OCI-LY7 (cell line): Measurements from ENCODE around the gene UBL3. TPM values are rescaled to one million over a fixed set of nuclear protein-coding genes. Genes with fewer than 3 reads are reported as not detected.

Experiments
- BruUV-seq: library from RNA; stranded (reverse); fragments of 400-500 nt; replicated peaks from 2 replicates; lab custom pipeline; 2021; lab: Mats Ljungman, UMichigan
- CTCF ChIA-PET: fragments of 300-600 bp; sonication (Branson Sonifier 250); formaldehyde crosslinking; loops from one replicate; lab custom pipeline; 2022; ENCODE audit warnings: antibody characterized with exemption; ENCODE audit not compliant: unreplicated experiment; lab: Charles Lee
- POLR2A ChIA-PET: fragments of 300-600 bp; sonication (Branson Sonifier 250); formaldehyde crosslinking; loops from one replicate; lab custom pipeline; 2022; ENCODE audit warnings: antibody characterized with exemption; lab: Charles Lee
- DNase-seq: peaks from one replicate; pipeline ENCODE4 v3.0.0-alpha.2; 2015; ENCODE audit warnings: low spot score
- H2AFZ ChIP-seq: fragments of 200-600 bp; sonication (generic), shearing (Covaris generic); 2 replicates; pipeline ENCODE4 v1.6.1; 2014; ENCODE audit warnings: mild to moderate bottlenecking, antibody characterized with exemption, low read length, moderate library complexity
- H3K27ac ChIP-seq: fragments of 200-600 bp; sonication (generic); 2 replicates; pipeline ENCODE4 v1.5.1; 2014; ENCODE audit warnings: mixed run types, low read depth, mild to moderate bottlenecking, moderate library complexity, low read length, inconsistent platforms; ENCODE audit not compliant: poor library complexity, severe bottlenecking
- H3K36me3 ChIP-seq: fragments of 200-600 bp; sonication (generic); 2 replicates; pipeline ENCODE4 v1.6.1; 2014; ENCODE audit warnings: mild to moderate bottlenecking, antibody characterized with exemption, low read length, moderate library complexity, mixed read lengths; ENCODE audit not compliant: insufficient read depth
- H3K4me1 ChIP-seq: fragments of 200-600 bp; sonication (generic); 2 replicates; pipeline ENCODE4 v1.5.1; 2014; ENCODE audit warnings: mild to moderate bottlenecking, low read length; ENCODE audit not compliant: insufficient read depth, poor library complexity, severe bottlenecking
- H3K4me2 ChIP-seq: fragments of 200-600 bp; sonication (generic); 2 replicates; pipeline ENCODE4 v1.6.1; 2014; ENCODE audit warnings: mild to moderate bottlenecking, low read length
- H3K4me3 ChIP-seq: fragments of 200-600 bp; sonication (generic); 2 replicates; pipeline ENCODE4 v1.5.1; 2014; ENCODE audit warnings: mild to moderate bottlenecking, low read depth, low read length; ENCODE audit not compliant: poor library complexity, severe bottlenecking
- H3K79me2 ChIP-seq: fragments of 200-600 bp; sonication (generic); 2 replicates; pipeline ENCODE4 v1.6.1; 2016; ENCODE audit warnings: low read depth, mild to moderate bottlenecking, low read length, moderate library complexity, mixed read lengths; ENCODE audit not compliant: insufficient read depth
- H3K9me2 ChIP-seq: fragments of 200-600 bp; sonication (generic); 2 replicates; pipeline ENCODE4 v1.6.1; 2016; ENCODE audit warnings: mild to moderate bottlenecking, low read length, mixed read lengths; ENCODE audit not compliant: insufficient read depth
- H3K9me3 ChIP-seq: fragments of 200-600 bp; sonication (generic); 2 replicates; pipeline ENCODE4 v1.6.1; 2014; ENCODE audit warnings: mild to moderate bottlenecking, mixed run types, low read length, mixed read lengths
- H4K20me1 ChIP-seq: fragments of 200-600 bp; sonication (generic); 2 replicates; pipeline ENCODE4 v1.6.1; 2014; ENCODE audit warnings: mild to moderate bottlenecking, antibody characterized with exemption, low read length, moderate library complexity, mixed read lengths; ENCODE audit not compliant: insufficient read depth
- CTCF ChIP-seq: fragments of 200-600 bp; sonication (generic); conservative IDR thresholded peaks from 2 replicates; pipeline ENCODE4 v1.5.1; 2014; ENCODE audit warnings: mild to moderate bottlenecking, antibody characterized with exemption, low read length, moderate library complexity, mixed read lengths
- EZH2phosphoT487 ChIP-seq: fragments of 200-600 bp; sonication (generic); IDR thresholded peaks from 2 replicates; pipeline ENCODE4 v1.6.1; 2018; ENCODE audit warnings: low read depth, borderline replicate concordance, mild to moderate bottlenecking, mixed run types, antibody characterized with exemption, low read length, moderate library complexity, mixed read lengths
- intact Hi-C: fragments of 100-400 bp; cut with micrococcal nuclease; formaldehyde crosslinking; loops from one replicate; pipeline ENCODE4 v1.10.0; 2022; ENCODE audit not compliant: unreplicated experiment
- total RNA-seq, 2 experiments: library from RNA; depleted of rRNA in 1 of 2; stranded (reverse); fragments of >200 nt in 1 of 2; shearing (Covaris generic) in 1 of 2; gene quantifications; 2 replicates each; pipeline ENCODE4 v1.2.3, GENCODE V29; 2014 to 2022

UBL3 gene
- total RNA-seq, 2 experiments from 2014 or later, result 5.6 to 11.4 TPM

GRCh38 chr13:29853131-29853530, 2.7 kb upstream of the UBL3 start:
- ChIA-PET POLR2A (no interaction called here), CTCF (no interaction called here)
- Histone ChIP-seq H3K27ac (no peak overlapping the region), H3K4me3 (no peak overlapping the region), H3K4me1 (no peaks in the 10 kb centered on the region), H3K9me2 (no peaks in the 10 kb centered on the region), H3K79me2 (no peaks in the 10 kb centered on the region; the same call in 1 of the 2 replicates), H3K9me3 (no peaks in the 10 kb centered on the region), H3K4me2 (no peak overlapping the region), H4K20me1 (no peaks in the 10 kb centered on the region), H2AFZ (no peak overlapping the region), H3K36me3 (no peaks in the 10 kb centered on the region)
- TF ChIP-seq CTCF (no peak), EZH2phosphoT487 (no peak)
- intact Hi-C loops, result no loop called here
- DNase-seq, result no peak
- BruUV-seq, result no TSS peak

GRCh38 chr13:29852472-29853054, 2.1 kb upstream of the UBL3 start:
- no peaks in the 10 kb centered on the region for H3K9me3 ChIP-seq
- H3K9me2 ChIP-seq, result no peaks in the 10 kb centered on the region
- H2AFZ ChIP-seq, result no peak overlapping the region
- H3K4me2 ChIP-seq, result no peak overlapping the region
- peaks cover 4% of the 10 kb centered on the region for H3K4me1 ChIP-seq
- intact Hi-C loops, result no loop called here
- TF ChIP-seq EZH2phosphoT487 (no peak), CTCF (no peak)
- DNase-seq, result no peak
- H4K20me1 ChIP-seq, result no peaks in the 10 kb centered on the region
- no peak overlapping the region for H3K4me3 ChIP-seq
- no peaks in the 10 kb centered on the region; the same call in 1 of the 2 replicates for H3K79me2 ChIP-seq
- CTCF ChIA-PET, result no interaction called here
- no peaks in the 10 kb centered on the region for H3K36me3 ChIP-seq
- POLR2A ChIA-PET, result no interaction called here
- H3K27ac ChIP-seq, result no peak overlapping the region
- BruUV-seq, result no TSS peak

- H3K79me2 ChIP-seq, result no peaks in the 10 kb centered on the region; the same call in 1 of the 2 replicates
- TF ChIP-seq CTCF, result no peak
- TF ChIP-seq EZH2phosphoT487, result no peak
- H3K27ac ChIP-seq, result peak overlapping the region; percentile 24
- H3K36me3 ChIP-seq, result no peaks in the 10 kb centered on the region
- H3K4me1 ChIP-seq, result peaks cover 16% of the 10 kb centered on the region
- intact Hi-C loops, result loop anchor here (1.0 to 10.0 kb wide), 3 partner anchors 253 to 355 kb away; no protein-coding TSS in a partner anchor
- H4K20me1 ChIP-seq, result peaks cover 4% of the 10 kb centered on the region; the same call in 1 of the 2 replicates
- DNase-seq, result no peak
- BruUV-seq, result no TSS peak
- POLR2A ChIA-PET, result interaction anchor here (0.6 to 1.8 kb wide), 7 partner anchors 10 to 729 kb away, joined by 3 to 7 read pairs (median 5); no protein-coding TSS in a partner anchor
- CTCF ChIA-PET, result interaction anchor here (0.7 kb wide), 1 partner anchor 73 kb away, joined by 3 read pairs; no protein-coding TSS in a partner anchor
- no peaks in the 10 kb centered on the region for H3K9me3 ChIP-seq
- peak overlapping the region; percentile 97 for H3K4me2 ChIP-seq
- H2AFZ ChIP-seq, result peak overlapping the region; percentile 91
- H3K9me2 ChIP-seq, result no peaks in the 10 kb centered on the region
- H3K4me3 ChIP-seq, result peak overlapping the region; percentile 86
These were observed 645 bp downstream of the UBL3 start for GRCh38 chr13:29849731-29850212.
